Measurements from ENCODE around the gene CC2D1A. TPM values are rescaled to one million over a fixed set of nuclear protein-coding genes. Genes with fewer than 3 reads are reported as not detected.
"Not testable (repeated sequence)": the region's sequence is repeated elsewhere in the genome, so short reads cannot be mapped to it uniquely, and the experiment has no call there.

The CC2D1A gene
- total RNA-seq, 2 experiments from 2014 or later: 23.3 to 44.0 TPM

GRCh38 chr19:13968999-13969398, 63.0 kb downstream of the CC2D1A start:
- Histone ChIP-seq H3K9me3 (ENCODE audit: low read length) (no peaks in the 10 kb centered on the region), H2AFZ (ENCODE audit: low read length) (no peak overlapping the region), H4K20me1 (ENCODE audit: insufficient read depth, low read length) (no peaks in the 10 kb centered on the region; the same call in 1 of the 2 replicates), H3K79me2 (ENCODE audit: insufficient read depth, low read depth, low read length) (no peaks in the 10 kb centered on the region), H3K9me2 (ENCODE audit: insufficient read depth, low read length) (no peaks in the 10 kb centered on the region), H3K4me3 (ENCODE audit: low read depth, low read length, poor library complexity, severe bottlenecking) (no peak overlapping the region), H3K4me2 (ENCODE audit: low read length) (no peak overlapping the region), H3K27ac (ENCODE audit: low read depth, low read length, poor library complexity, severe bottlenecking) (no peak overlapping the region), H3K36me3 (ENCODE audit: insufficient read depth, low read length) (peaks cover 65% of the 10 kb centered on the region), H3K4me1 (ENCODE audit: insufficient read depth, low read length, poor library complexity, severe bottlenecking) (peaks cover 6% of the 10 kb centered on the region)
- ChIA-PET POLR2A (no interaction called here), CTCF (ENCODE audit: unreplicated experiment) (no interaction called here)
- no peak for DNase-seq (ENCODE audit: low spot score)
- BruUV-seq (replicated peaks): no TSS peak
- TF ChIP-seq EZH2phosphoT487 (IDR thresholded peaks at IDR 0.05; ENCODE audit: borderline replicate concordance, low read depth, low read length) (no peak), CTCF (conservative IDR thresholded peaks at IDR 0.05; ENCODE audit: low read length) (no peak)
- intact Hi-C loops (cut with micrococcal nuclease; ENCODE audit: unreplicated experiment): no loop called here

- Histone ChIP-seq H3K4me3 (ENCODE audit: low read depth, low read length, poor library complexity, severe bottlenecking) (no peak overlapping the region), H2AFZ (ENCODE audit: low read length) (no peak overlapping the region), H3K9me2 (ENCODE audit: insufficient read depth, low read length) (no peaks in the 10 kb centered on the region), H3K9me3 (ENCODE audit: low read length) (no peaks in the 10 kb centered on the region), H3K79me2 (ENCODE audit: insufficient read depth, low read depth, low read length) (no peaks in the 10 kb centered on the region), H3K4me2 (ENCODE audit: low read length) (no peak overlapping the region), H3K4me1 (ENCODE audit: insufficient read depth, low read length, poor library complexity, severe bottlenecking) (peaks cover 12% of the 10 kb centered on the region), H4K20me1 (ENCODE audit: insufficient read depth, low read length) (no peaks in the 10 kb centered on the region; the same call in 1 of the 2 replicates), H3K36me3 (ENCODE audit: insufficient read depth, low read length) (peaks cover 62% of the 10 kb centered on the region), H3K27ac (ENCODE audit: low read depth, low read length, poor library complexity, severe bottlenecking) (no peak overlapping the region)
- CTCF ChIA-PET (ENCODE audit: unreplicated experiment): no interaction called here
- TF ChIP-seq CTCF (conservative IDR thresholded peaks at IDR 0.05; ENCODE audit: low read length) (no peak), EZH2phosphoT487 (IDR thresholded peaks at IDR 0.05; ENCODE audit: borderline replicate concordance, low read depth, low read length) (no peak)
- POLR2A ChIA-PET: no interaction called here
- intact Hi-C loops (cut with micrococcal nuclease; ENCODE audit: unreplicated experiment): no loop called here
- BruUV-seq (replicated peaks): no TSS peak
- DNase-seq (ENCODE audit: low spot score): no peak
Observed at GRCh38 chr19:13969897-13970296, 63.9 kb downstream of the CC2D1A start.

- intact Hi-C loops (cut with micrococcal nuclease; ENCODE audit: unreplicated experiment); H3K4me2 ChIP-seq (ENCODE audit: low read length); POLR2A ChIA-PET; H3K4me3 ChIP-seq (ENCODE audit: low read depth, low read length, poor library complexity, severe bottlenecking); H3K9me3 ChIP-seq (ENCODE audit: low read length); H3K27ac ChIP-seq (ENCODE audit: low read depth, low read length, poor library complexity, severe bottlenecking); BruUV-seq (replicated peaks); DNase-seq (ENCODE audit: low spot score); H3K79me2 ChIP-seq (ENCODE audit: insufficient read depth, low read depth, low read length); H4K20me1 ChIP-seq (ENCODE audit: insufficient read depth, low read length); CTCF ChIA-PET (ENCODE audit: unreplicated experiment); H3K9me2 ChIP-seq (ENCODE audit: insufficient read depth, low read length); H2AFZ ChIP-seq (ENCODE audit: low read length): not testable (repeated sequence)
- Histone ChIP-seq H3K4me1 (ENCODE audit: insufficient read depth, low read length, poor library complexity, severe bottlenecking) (peaks cover 12% of the 10 kb centered on the region), H3K36me3 (ENCODE audit: insufficient read depth, low read length) (peaks cover 54% of the 10 kb centered on the region)
Observed at GRCh38 chr19:13971868-13972267, 65.9 kb downstream of the CC2D1A start.

All from OCI-LY7 (cell line).